ENCODE results near the gene RAPH1.

The RAPH1 gene

GRCh38 chr2:203480623-203481022 lies 54.5 kb downstream of the RAPH1 start:
- DNase-seq (ENCODE audit: low spot score): no peak

GRCh38 chr2:203476881-203477280 lies 58.2 kb downstream of the RAPH1 start:
- DNase-seq (ENCODE audit: low spot score): no peak

GRCh38 chr2:203471323-203471722 lies 63.8 kb downstream of the RAPH1 start:
- DNase-seq (ENCODE audit: low spot score): no peak

GRCh38 chr2:203470371-203470770 lies 64.7 kb downstream of the RAPH1 start:
- DNase-seq (ENCODE audit: low spot score): no peak

GRCh38 chr2:203469546-203469945 lies 65.6 kb downstream of the RAPH1 start:
- no peak for DNase-seq (ENCODE audit: low spot score)

GRCh38 chr2:203463266-203463678 lies 71.8 kb downstream of the RAPH1 start:
- no peak for DNase-seq (ENCODE audit: low spot score)

GRCh38 chr2:203462308-203462707 lies 72.8 kb downstream of the RAPH1 start:
- no peak for DNase-seq (ENCODE audit: low spot score)

GRCh38 chr2:203461746-203462145 lies 73.4 kb downstream of the RAPH1 start:
- no peak for DNase-seq (ENCODE audit: low spot score)

GRCh38 chr2:203455209-203455608 lies 79.9 kb downstream of the RAPH1 start:
- DNase-seq (ENCODE audit: low spot score): no peak

- DNase-seq (ENCODE audit: low spot score): peak; percentile 31
Observed at GRCh38 chr2:203453858-203454451, 81.1 kb downstream of the RAPH1 start.

GRCh38 chr2:203451689-203452088 lies 83.4 kb downstream of the RAPH1 start:
- DNase-seq (ENCODE audit: low spot score): no peak

- no peak for DNase-seq (ENCODE audit: low spot score)
Observed at GRCh38 chr2:203451011-203451410, 84.1 kb downstream of the RAPH1 start.

- DNase-seq (ENCODE audit: low spot score): no peak
Observed at GRCh38 chr2:203450561-203450960, 84.5 kb downstream of the RAPH1 start.

- no peak for DNase-seq (ENCODE audit: low spot score)
Observed at GRCh38 chr2:203446780-203447179, 88.3 kb downstream of the RAPH1 start.

- DNase-seq (ENCODE audit: low spot score): peak; percentile 36
Observed at GRCh38 chr2:203446071-203446481, 89.0 kb downstream of the RAPH1 start.

- DNase-seq (ENCODE audit: low spot score): no peak
Observed at GRCh38 chr2:203444738-203445137, 90.4 kb downstream of the RAPH1 start.

GRCh38 chr2:203442463-203442862 lies 92.6 kb downstream of the RAPH1 start:
- DNase-seq (ENCODE audit: low spot score): no peak

GRCh38 chr2:203441463-203441862 lies 93.6 kb downstream of the RAPH1 start:
- DNase-seq (ENCODE audit: low spot score): no peak

- no peak for DNase-seq (ENCODE audit: low spot score)
Observed at GRCh38 chr2:203440671-203441070, 94.4 kb downstream of the RAPH1 start.

- no peak for DNase-seq (ENCODE audit: low spot score)
Observed at GRCh38 chr2:203438528-203438927, 96.6 kb downstream of the RAPH1 start.

- DNase-seq (ENCODE audit: low spot score): no peak
Observed at GRCh38 chr2:203437511-203437910, 97.6 kb downstream of the RAPH1 start.

GRCh38 chr2:203436496-203436895 lies 98.6 kb downstream of the RAPH1 start:
- no peak for DNase-seq (ENCODE audit: low spot score)

- no peak for DNase-seq (ENCODE audit: low spot score)
Observed at GRCh38 chr2:203432811-203433210, 102.3 kb downstream of the RAPH1 start.

- no peak for DNase-seq (ENCODE audit: low spot score)
Observed at GRCh38 chr2:203431391-203432185, 103.5 kb downstream of the RAPH1 start.

Data from hepatic stellate cell (primary cell).